Upper lobe of right lung (tissue), 1 donor: ENCODE measurements around the gene OR2AG2. TPM values are rescaled to one million over a fixed set of nuclear protein-coding genes. Genes with fewer than 3 reads are reported as not detected.
"Not testable (repeated sequence)": the region's sequence is repeated elsewhere in the genome, so short reads cannot be mapped to it uniquely, and the experiment has no call there.

Experiments used
- ATAC-seq: fragments of 200-7000 bp; cut with Tn5 transposase; one replicate; pipeline ENCODE4 v1.9.1; 2020; ENCODE audit warnings: mild to moderate bottlenecking, moderate library complexity
- DNase-seq: peaks from one replicate; pipeline ENCODE4 v3.0.0-alpha.2; 2020
- H3K27ac ChIP-seq: fragments of 200-600 bp; one replicate; pipeline ENCODE4 v1.8.0; 2022
- H3K27me3 ChIP-seq: fragments of 200-600 bp; one replicate; pipeline ENCODE4 v1.8.0; 2022; ENCODE audit warnings: mild to moderate bottlenecking
- H3K36me3 ChIP-seq: fragments of 200-600 bp; one replicate; pipeline ENCODE4 v1.8.0; 2022
- H3K4me1 ChIP-seq: fragments of 200-600 bp; one replicate; pipeline ENCODE4 v1.8.0; 2022
- H3K4me3 ChIP-seq: fragments of 200-600 bp; one replicate; pipeline ENCODE4 v1.8.0; 2022; ENCODE audit warnings: mild to moderate bottlenecking
- H3K9me3 ChIP-seq: fragments of 200-600 bp; one replicate; pipeline ENCODE4 v1.8.0; 2022
- CTCF ChIP-seq: fragments of 200-600 bp; IDR thresholded peaks from one replicate; pipeline ENCODE4 v1.8.0; 2022; ENCODE audit warnings: antibody characterized with exemption
- intact Hi-C: fragments of 100-400 bp; cut with DNase I; formaldehyde crosslinking; loops from one replicate; pipeline ENCODE4 v1.11.0; 2022
- long read RNA-seq: library from polyadenylated mRNA; unstranded; transcript quantifications from one replicate; pipeline ENCODE4 v2.0.0, GENCODE V29; 2021
- total RNA-seq: library from RNA; stranded (reverse); fragmentation: NEBNext Ultra II Directional; extraction: Animal tissue kit (Norgen Biotek cat#: 25700); gene quantifications from one replicate; pipeline ENCODE4 v1.2.1, GENCODE V29; 2021
- donor health status: DM: no; HTN: yes; CAD: no; lungs with severe emphysema.

The OR2AG2 gene
- 0.14 TPM for total RNA-seq
- long read RNA-seq = 0 reads

- peak within 1 kb of the TSS; percentile 24 for H3K27ac ChIP-seq
- no peaks in the 10 kb centered on the region for H3K27me3 ChIP-seq
- intact Hi-C loops = no loop called here
- no peak within 1 kb of the TSS for H3K4me3 ChIP-seq
- ATAC-seq = peak; percentile 93
- H3K4me1 ChIP-seq = no peaks in the 10 kb centered on the region
- no peak for TF ChIP-seq CTCF
- DNase-seq = no peak
- no peaks in the 10 kb centered on the region for H3K9me3 ChIP-seq
- H3K36me3 ChIP-seq = no peaks in the 10 kb centered on the region
These were observed at the start of gene OR2AG2 for GRCh38 chr11:6771926-6772893. OR2AG2 (minus strand) TSS chr11:6771976; CDS start chr11:6768957, 3,019 bp downstream.

GRCh38 chr11:6818967-6819366, 47.2 kb upstream of the OR2AG2 start:
- ATAC-seq = no peak
- intact Hi-C loops = no loop called here
- H3K4me3 ChIP-seq = no peak overlapping the region

GRCh38 chr11:6817694-6818093, 45.9 kb upstream of the OR2AG2 start:
- no peak for TF ChIP-seq CTCF
- Histone ChIP-seq H3K9me3 (no peaks in the 10 kb centered on the region), H3K27ac (no peak overlapping the region), H3K36me3 (no peaks in the 10 kb centered on the region), H3K4me3 (no peak overlapping the region), H3K27me3 (no peaks in the 10 kb centered on the region), H3K4me1 (no peaks in the 10 kb centered on the region)
- ATAC-seq (no peak), DNase-seq (no peak)
- intact Hi-C loops = no loop called here

More at GRCh38 chr11:6818967-6819366, 47.2 kb upstream of the OR2AG2 start:
- no peak for TF ChIP-seq CTCF
- no peak overlapping the region for H3K27ac ChIP-seq
- H3K9me3 ChIP-seq = no peaks in the 10 kb centered on the region
- no peaks in the 10 kb centered on the region for H3K27me3 ChIP-seq
- H3K4me1 ChIP-seq = no peaks in the 10 kb centered on the region
- H3K36me3 ChIP-seq = no peaks in the 10 kb centered on the region
- DNase-seq = no peak

- intact Hi-C loops = no loop called here
These were observed 41.9 kb upstream of the OR2AG2 start for GRCh38 chr11:6813656-6814055.

GRCh38 chr11:6812390-6813005, 40.7 kb upstream of the OR2AG2 start:
- intact Hi-C loops = no loop called here
- Histone ChIP-seq H3K4me1 (no peaks in the 10 kb centered on the region), H3K36me3 (no peaks in the 10 kb centered on the region), H3K27ac (no peak overlapping the region), H3K27me3 (no peaks in the 10 kb centered on the region), H3K9me3 (no peaks in the 10 kb centered on the region), H3K4me3 (no peak overlapping the region)
- TF ChIP-seq CTCF = peak; percentile 89
- ATAC-seq (peak; percentile 90), DNase-seq (no peak)

More at GRCh38 chr11:6813656-6814055, 41.9 kb upstream of the OR2AG2 start:
- H3K4me3 ChIP-seq = no peak overlapping the region
- H3K27me3 ChIP-seq = no peaks in the 10 kb centered on the region
- H3K27ac ChIP-seq = no peak overlapping the region
- H3K9me3 ChIP-seq = no peaks in the 10 kb centered on the region
- TF ChIP-seq CTCF = no peak
- no peaks in the 10 kb centered on the region for H3K4me1 ChIP-seq
- no peaks in the 10 kb centered on the region for H3K36me3 ChIP-seq
- DNase-seq (no peak), ATAC-seq (no peak)

GRCh38 chr11:6801075-6801474, 29.3 kb upstream of the OR2AG2 start:
- H3K9me3 ChIP-seq, H3K36me3 ChIP-seq, DNase-seq, H3K27ac ChIP-seq, ATAC-seq, H3K4me1 ChIP-seq, H3K27me3 ChIP-seq, intact Hi-C loops, H3K4me3 ChIP-seq: not testable (repeated sequence)
